Aorta (tissue), 5 donors: ENCODE results near the gene ZNF552. TPM values are rescaled to one million over a fixed set of nuclear protein-coding genes. Genes with fewer than 3 reads are reported as not detected.
"Not testable (repeated sequence)": the region's sequence is repeated elsewhere in the genome, so short reads cannot be mapped to it uniquely, and the experiment has no call there.

Experiments
- ATAC-seq: fragments of 200-7000 bp; cut with Tn5 transposase; one replicate; pipeline ENCODE4 v1.9.1; 2022; ENCODE audit warnings: moderate library complexity; ENCODE audit not compliant: low FRiP score
- DNase-seq, 2 donors: peaks; one replicate each; pipeline ENCODE4 v3.0.0-alpha.2; 2020
- H3K27ac ChIP-seq, 2 donors: one replicate each; pipeline ENCODE4 v1.5.1; 2013; ENCODE audit warnings: low read length in 2 of 2, mild to moderate bottlenecking in 2 of 2, moderate library complexity in 2 of 2, control low read depth in 1 of 2, inconsistent platforms in 1 of 2, low read depth in 1 of 2
- H3K27me3 ChIP-seq, 2 donors: one replicate each; pipeline ENCODE4 v1.6.1; 2013; ENCODE audit warnings: control low read depth in 1 of 2, low read length in 1 of 2, mild to moderate bottlenecking in 1 of 2, moderate library complexity in 1 of 2; ENCODE audit not compliant: insufficient read depth in 2 of 2, control insufficient read depth in 1 of 2
- H3K36me3 ChIP-seq, 2 donors: one replicate each; pipeline ENCODE4 v1.6.1; 2013; ENCODE audit warnings: control low read depth in 1 of 2, low read length in 1 of 2, mild to moderate bottlenecking in 1 of 2; ENCODE audit not compliant: insufficient read depth in 2 of 2, control insufficient read depth in 1 of 2
- H3K4me1 ChIP-seq, 2 donors: one replicate each; pipeline ENCODE4 v1.6.1; 2013; ENCODE audit warnings: low read length in 2 of 2, control low read depth in 1 of 2, mild to moderate bottlenecking in 1 of 2, moderate library complexity in 1 of 2; ENCODE audit not compliant: insufficient read depth in 2 of 2, control insufficient read depth in 1 of 2
- H3K4me3 ChIP-seq, 2 donors: one replicate each; pipeline ENCODE4 v1.5.1; 2013; ENCODE audit warnings: low read length in 2 of 2, control low read depth in 1 of 2, mild to moderate bottlenecking in 1 of 2
- H3K9me3 ChIP-seq: one replicate; pipeline ENCODE4 v1.6.1; 2013; ENCODE audit warnings: mild to moderate bottlenecking, low read length; ENCODE audit not compliant: control insufficient read depth
- WGBS, 2 donors: extraction: QIAGEN DNeasy Blood & Tissue Kit; methylation state at CpG; one replicate each; pipeline ENCODE4 v1.1.7; 2013; 5-methylcytosine and 5-hydroxymethylcytosine counted together
- intact Hi-C, 2 donors: fragments of 100-400 bp; cut with DNase I; formaldehyde crosslinking; loops; one replicate each; pipeline versions ENCODE4 v1.14.2 to v1.15.0; 2022
- polyA plus RNA-seq, 2 donors: library from polyadenylated mRNA; stranded (reverse); fragments of 200-250 nt; gene quantifications; one replicate each; pipeline ENCODE4 v1.2.3, GENCODE V29; 2013
- total RNA-seq, 2 donors: library from RNA; stranded (reverse); fragmentation: NEBNext Ultra II Directional; extraction: Animal tissue kit (Norgen Biotek cat#: 25700); gene quantifications; one replicate each; pipeline ENCODE4 v1.2.1, GENCODE V29; 2021
- donor health status: healthy with polysubstance abuse.
- donor health status: Bipolar disorder and iron deficiency.
- donor health status: DM: no; HTN: no; CAD: no.
- donor health status: DM: no; HTN: no; CAD: no.
- donor health status: DM: yes; HTN: yes; CAD: no.

ZNF552 gene
- total and polyA plus RNA-seq, 4 donors = 4.5 to 8.5 (median 7.1) TPM

DNA sequence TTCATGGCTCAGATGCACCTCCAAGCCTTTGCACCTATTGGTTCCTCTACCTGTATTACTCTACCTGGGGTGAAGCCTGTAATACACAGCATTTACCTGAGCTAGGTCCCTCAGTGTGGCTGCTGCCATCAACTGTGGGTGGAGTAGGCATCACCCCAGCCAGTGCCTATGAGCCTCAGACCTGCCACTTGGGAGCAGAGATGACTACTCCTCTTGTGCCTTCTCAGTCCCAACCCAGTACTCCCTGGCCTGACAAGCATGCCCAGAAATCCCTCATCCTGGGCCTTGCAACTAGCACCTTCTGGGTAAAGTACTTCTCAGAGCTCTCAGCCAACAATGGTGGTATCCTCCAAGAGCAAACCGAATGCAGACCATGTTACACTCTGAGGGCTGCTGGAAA is 18.1 kb downstream of the ZNF552 start:
- ATAC-seq = not testable (repeated sequence)

DNA sequence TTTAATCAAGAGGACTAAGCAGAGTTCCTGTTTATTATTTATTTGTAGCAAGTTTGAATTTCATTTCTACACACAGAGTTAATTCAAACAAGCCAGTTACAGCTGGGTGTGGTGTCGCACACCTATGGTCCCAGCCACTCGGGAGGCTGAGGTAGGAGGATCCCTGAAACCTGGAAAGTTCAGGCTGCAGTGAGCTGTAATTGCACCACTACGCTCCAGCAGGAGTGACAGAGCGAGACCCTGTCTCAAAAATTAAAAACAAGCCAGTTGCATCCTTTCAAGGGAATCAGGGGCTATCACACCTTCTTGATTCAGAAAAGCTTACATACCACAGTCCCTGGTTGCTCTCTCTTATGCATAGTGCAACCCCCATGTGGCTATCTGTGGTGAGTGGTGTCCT is 25.4 kb downstream of the ZNF552 start:
- Histone ChIP-seq H3K27ac (no peak overlapping the region), H3K36me3 (peaks cover 4 to 12% of the 10 kb centered on the region in 2 donors), H3K4me3 (no peak overlapping the region), H3K9me3 (peaks cover 23% of the 10 kb centered on the region), H3K4me1 (no peaks in the 10 kb centered on the region), H3K27me3 (no peaks in the 10 kb centered on the region)
- no peak for DNase-seq
- no peak for ATAC-seq
- intact Hi-C loops = no loop called here
- WGBS, 2 donors = 95 to 99% methylated on average over 4 of the region's 4 CpGs

More for the DNA sequence above, 18.1 kb downstream of the ZNF552 start:
- H3K27ac ChIP-seq, H3K4me3 ChIP-seq, H3K27me3 ChIP-seq, DNase-seq, H3K4me1 ChIP-seq, H3K36me3 ChIP-seq, intact Hi-C loops, H3K9me3 ChIP-seq: not testable (repeated sequence)
- 90 to 92% methylated on average over 1 of the region's 1 CpG for WGBS, 2 donors

DNA sequence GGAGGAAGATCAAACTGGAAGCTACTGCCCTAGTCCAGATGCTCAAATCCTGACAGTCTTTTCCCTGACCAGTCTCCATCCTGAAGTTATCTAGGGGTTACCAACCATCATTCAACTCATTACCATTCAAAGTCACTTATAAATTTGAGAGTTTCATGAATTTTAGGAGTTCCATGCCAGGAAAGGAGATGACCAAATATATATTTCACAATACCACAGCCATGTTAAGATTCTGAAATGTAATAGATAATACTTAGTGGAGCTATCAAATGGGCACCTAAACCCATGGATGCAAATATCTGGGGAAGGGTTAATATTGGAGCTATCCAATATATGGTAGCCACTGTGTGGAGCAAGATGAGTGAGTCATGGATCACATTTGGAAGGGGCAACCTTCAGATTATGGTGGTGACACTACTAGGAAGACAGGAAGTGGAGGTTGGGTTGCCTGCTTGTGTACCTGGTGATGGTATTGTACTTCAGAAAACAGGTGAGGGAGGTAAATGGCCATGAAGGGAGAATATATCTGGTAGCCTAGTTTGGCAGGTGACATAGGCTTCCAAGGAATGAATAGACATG is 26.5 kb downstream of the ZNF552 start:
- ATAC-seq (no peak), DNase-seq (no peak)
- no peaks in the 10 kb centered on the region for H3K4me1 ChIP-seq
- no peak overlapping the region for H3K4me3 ChIP-seq
- H3K27ac ChIP-seq = no peak overlapping the region
- no peaks in the 10 kb centered on the region for H3K27me3 ChIP-seq
- peaks cover 23% of the 10 kb centered on the region for H3K9me3 ChIP-seq
- peaks cover 4 to 12% of the 10 kb centered on the region in 2 donors for H3K36me3 ChIP-seq
- intact Hi-C loops = no loop called here

DNA sequence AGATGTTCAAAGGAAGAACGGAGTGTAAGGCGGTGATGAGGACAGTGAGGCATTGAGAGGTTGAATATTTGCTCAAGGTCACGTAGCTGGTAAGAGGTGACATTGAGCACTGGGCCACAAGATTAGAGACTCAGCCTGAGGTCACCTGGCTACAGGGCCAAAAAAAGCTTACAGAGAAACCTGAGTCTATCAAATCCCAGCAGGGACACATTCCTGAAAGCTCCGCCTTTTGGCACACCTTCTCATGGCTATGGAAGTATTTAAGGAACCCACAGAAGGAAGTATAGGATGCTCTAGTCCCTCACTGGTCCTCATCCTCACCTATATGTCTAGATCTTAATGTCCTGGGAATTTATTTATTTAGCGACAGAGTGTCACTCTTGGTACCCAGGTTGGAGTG is 27.8 kb downstream of the ZNF552 start:
- 91 to 98% methylated on average over 5 of the region's 5 CpGs for WGBS, 2 donors
- no peaks in the 10 kb centered on the region for H3K4me1 ChIP-seq
- ATAC-seq (no peak), DNase-seq (no peak)
- H3K4me3 ChIP-seq = no peak overlapping the region
- peaks cover 23% of the 10 kb centered on the region for H3K9me3 ChIP-seq
- intact Hi-C loops = no loop called here
- no peak overlapping the region for H3K27ac ChIP-seq
- peaks cover 3 to 11% of the 10 kb centered on the region in 2 donors for H3K36me3 ChIP-seq
- no peaks in the 10 kb centered on the region for H3K27me3 ChIP-seq

DNA sequence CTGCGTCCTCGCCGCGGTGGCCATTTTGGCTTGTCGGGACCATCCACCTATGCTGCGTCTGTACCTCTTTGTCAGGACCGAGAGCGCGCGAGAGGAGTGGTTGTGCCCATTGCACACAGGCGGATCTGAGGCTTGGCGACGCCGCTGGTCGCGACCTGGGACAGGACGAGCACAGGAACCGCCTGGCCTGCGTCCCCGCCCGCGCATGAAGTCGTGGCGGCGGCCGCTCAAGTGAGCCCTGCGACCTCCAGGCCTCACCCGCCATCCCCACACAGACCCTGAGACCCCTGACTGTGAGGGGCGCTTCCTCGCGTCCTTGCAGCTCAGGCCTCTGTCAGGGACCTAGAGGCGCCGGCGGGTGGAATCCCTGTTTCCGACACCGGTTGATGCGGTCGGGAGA is 28.4 kb downstream of the ZNF552 start:
- Histone ChIP-seq H3K36me3 (peaks cover 2 to 9% of the 10 kb centered on the region in 2 donors), H3K27ac (no peak overlapping the region), H3K4me1 (no peaks in the 10 kb centered on the region), H3K4me3 (no peak overlapping the region), H3K9me3 (peaks cover 23% of the 10 kb centered on the region), H3K27me3 (no peaks in the 10 kb centered on the region)
- WGBS, 2 donors = 89 to 94% methylated on average over 38 of the region's 38 CpGs
- intact Hi-C loops = no loop called here
- DNase-seq (no peak), ATAC-seq (no peak)

DNA sequence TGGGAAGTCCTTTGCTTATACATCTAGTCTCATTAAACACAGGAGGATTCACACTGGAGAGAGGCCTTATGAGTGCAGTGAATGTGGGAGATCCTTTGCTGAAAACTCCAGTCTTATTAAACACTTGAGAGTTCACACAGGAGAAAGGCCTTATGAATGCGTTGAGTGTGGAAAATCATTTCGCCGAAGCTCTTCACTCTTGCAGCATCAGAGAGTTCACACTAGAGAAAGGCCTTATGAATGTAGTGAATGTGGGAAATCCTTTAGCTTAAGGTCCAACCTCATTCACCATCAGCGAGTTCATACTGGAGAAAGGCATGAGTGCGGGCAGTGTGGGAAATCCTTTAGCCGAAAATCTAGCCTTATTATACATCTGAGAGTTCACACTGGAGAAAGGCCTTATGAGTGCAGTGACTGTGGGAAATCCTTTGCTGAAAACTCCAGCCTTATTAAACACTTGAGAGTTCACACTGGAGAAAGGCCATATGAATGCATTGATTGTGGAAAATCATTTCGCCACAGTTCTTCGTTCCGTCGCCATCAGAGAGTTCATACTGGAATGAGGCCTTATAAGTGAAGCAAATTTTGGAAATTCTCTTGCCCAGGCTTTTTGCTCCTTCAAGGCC is 35.4 kb downstream of the ZNF552 start:
- WGBS, 2 donors = 95 to 98% methylated on average over 10 of the region's 10 CpGs
- no peak overlapping the region for H3K27ac ChIP-seq
- no peaks in the 10 kb centered on the region for H3K4me1 ChIP-seq
- H3K27me3 ChIP-seq = no peaks in the 10 kb centered on the region
- ATAC-seq = no peak
- peaks cover 14 to 19% of the 10 kb centered on the region in 2 donors for H3K36me3 ChIP-seq
- no peak overlapping the region for H3K4me3 ChIP-seq
- intact Hi-C loops = no loop called here
- DNase-seq = no peak
- H3K9me3 ChIP-seq = peaks cover 32% of the 10 kb centered on the region

DNA sequence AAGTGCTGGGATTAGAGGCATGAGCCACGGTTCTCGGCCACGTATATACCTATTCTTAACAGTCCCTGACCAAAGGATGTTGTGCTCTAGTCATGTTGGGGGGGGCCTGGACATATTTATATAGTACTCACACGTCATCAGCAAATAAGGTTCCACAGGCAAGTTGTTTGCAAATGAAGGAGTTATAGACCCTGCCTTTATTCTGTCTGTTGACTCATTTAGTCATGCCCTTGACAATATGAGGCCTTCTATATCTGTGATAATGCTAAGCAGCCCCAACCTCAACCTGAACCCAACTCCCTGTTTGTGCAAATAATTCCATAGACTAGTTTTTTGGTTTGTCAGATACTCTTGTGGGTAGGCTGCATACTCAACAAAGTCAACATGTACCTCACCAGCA is 36.4 kb downstream of the ZNF552 start:
- Histone ChIP-seq H3K4me1 (no peaks in the 10 kb centered on the region), H3K9me3 (peaks cover 37% of the 10 kb centered on the region), H3K4me3 (peak overlapping the region in 1 of 2 donors; percentile 14), H3K27me3 (no peaks in the 10 kb centered on the region), H3K27ac (no peak overlapping the region), H3K36me3 (peaks cover 17 to 19% of the 10 kb centered on the region in 2 donors)
- intact Hi-C loops = no loop called here
- ATAC-seq = no peak
- WGBS, 2 donors = 95 to 100% methylated on average over 4 of the region's 4 CpGs
- DNase-seq = no peak

DNA sequence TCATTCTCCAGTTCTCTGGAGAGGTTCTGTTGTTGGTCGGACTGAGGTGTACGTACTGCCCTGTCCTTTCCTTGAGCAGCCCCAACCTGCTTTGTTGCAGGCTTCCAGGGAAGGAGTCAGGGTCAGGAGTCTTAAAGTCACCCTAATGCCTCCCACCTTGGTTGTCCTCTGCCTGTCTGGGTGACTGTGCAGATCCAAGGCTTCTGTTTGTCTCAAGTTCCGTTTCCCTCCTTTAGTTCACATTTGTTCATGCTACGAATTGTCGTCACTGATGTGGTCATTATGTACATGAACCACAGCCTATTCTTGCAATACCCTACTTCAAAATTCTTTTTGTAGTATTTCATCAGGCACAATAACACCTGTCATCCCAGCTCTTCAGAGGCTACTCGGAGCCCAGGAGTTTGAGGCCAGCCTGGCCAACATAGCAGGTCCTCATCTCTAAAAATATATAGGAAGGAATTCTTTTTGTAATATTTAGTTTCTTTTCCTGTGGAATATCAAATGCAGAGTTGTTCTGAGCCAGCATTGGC is 37.9 kb downstream of the ZNF552 start:
- ATAC-seq (no peak), DNase-seq (no peak)
- WGBS, 2 donors = 90 to 94% methylated on average over 6 of the region's 6 CpGs
- Histone ChIP-seq H3K36me3 (peaks cover 19% of the 10 kb centered on the region in 2 donors), H3K27me3 (no peaks in the 10 kb centered on the region), H3K4me1 (no peaks in the 10 kb centered on the region), H3K4me3 (no peak overlapping the region), H3K27ac (no peak overlapping the region), H3K9me3 (peaks cover 42% of the 10 kb centered on the region)
- intact Hi-C loops = no loop called here

DNA sequence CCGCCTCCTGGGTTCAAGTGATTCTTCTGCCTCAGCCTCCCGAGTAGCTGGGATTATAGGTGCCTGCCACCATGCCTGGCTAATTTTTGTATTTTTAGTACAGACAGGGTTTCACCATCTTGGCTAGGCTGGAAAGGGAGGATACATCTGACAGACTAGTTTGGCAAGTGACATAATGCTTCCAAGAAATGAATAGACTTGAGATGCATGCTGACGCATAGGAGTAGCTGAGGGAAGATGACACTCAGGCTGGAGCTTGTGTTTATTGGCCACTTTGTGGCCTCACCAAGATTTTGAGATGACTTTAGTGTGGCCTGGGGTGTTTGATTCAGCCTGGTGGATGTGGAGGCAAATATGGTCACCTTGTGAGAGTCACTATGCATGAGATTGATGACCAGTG is 41.2 kb downstream of the ZNF552 start:
- DNase-seq = no peak
- Histone ChIP-seq H3K36me3 (peaks cover 8 to 12% of the 10 kb centered on the region in 2 donors), H3K27ac (no peak overlapping the region), H3K4me3 (no peak overlapping the region), H3K27me3 (no peaks in the 10 kb centered on the region), H3K9me3 (peaks cover 34% of the 10 kb centered on the region), H3K4me1 (no peaks in the 10 kb centered on the region)
- intact Hi-C loops = no loop called here
- WGBS, 2 donors = 96 to 98% methylated on average over 3 of the region's 3 CpGs
- no peak for ATAC-seq
